H1 (cell line): ENCODE measurements around the gene SPG7. TPM values are rescaled to one million over a fixed set of nuclear protein-coding genes. Genes with fewer than 3 reads are reported as not detected.

Experiments used
- CTCF ChIA-PET: fragments of 300-600 bp; sonication (Branson Sonifier 250); formaldehyde crosslinking; loops from one replicate; lab custom pipeline; 2021; ENCODE audit not compliant: partially characterized antibody; lab: Charles Lee
- POLR2A ChIA-PET: fragments of 300-600 bp; sonication (Branson Sonifier 250); formaldehyde crosslinking; loops from one replicate; lab custom pipeline; 2021; ENCODE audit warnings: inconsistent platforms; ENCODE audit not compliant: partially characterized antibody; lab: Charles Lee
- DNase-seq, 2 experiments: peaks; one replicate each; pipeline versions ENCODE4 v3.0.0 to v3.0.0-alpha.2; 2010 to 2022; ENCODE audit warnings: low spot score in 2 of 2, low read depth in 1 of 2, mixed read lengths in 1 of 2
- FAIRE-seq: peaks from 2 replicates; lab custom pipeline; 2011; peaks lifted over from hg19 to GRCh38; lab: Jason Lieb, UNC
- H2AFZ ChIP-seq: 2 replicates; pipeline ENCODE4 v1.8.1; 2012; ENCODE audit warnings: low read length, inconsistent platforms
- H2AK5ac ChIP-seq: 2 replicates; pipeline ENCODE4 v1.6.1; 2013; ENCODE audit warnings: low read depth, low read length
- H2BK120ac ChIP-seq: replicated peaks from 2 replicates; pipeline ENCODE3; 2013; ENCODE audit warnings: low read depth, low read length, inconsistent platforms
- H2BK12ac ChIP-seq: 2 replicates; pipeline ENCODE4 v1.6.1; 2013; ENCODE audit warnings: low read depth, low read length
- H2BK15ac ChIP-seq: 2 replicates; pipeline ENCODE4 v1.6.1; 2013; ENCODE audit warnings: low read length
- H2BK20ac ChIP-seq: 2 replicates; pipeline ENCODE4 v1.6.1; 2013; ENCODE audit warnings: low read length
- H2BK5ac ChIP-seq: 2 replicates; pipeline ENCODE4 v1.6.1; 2013; ENCODE audit warnings: low read depth, low read length
- H3K14ac ChIP-seq: 2 replicates; pipeline ENCODE4 v1.6.1; 2013; ENCODE audit warnings: inconsistent platforms; ENCODE audit not compliant: insufficient read length
- H3K18ac ChIP-seq: 2 replicates; pipeline ENCODE4 v1.6.1; 2013; ENCODE audit warnings: low read length; ENCODE audit errors: extremely low read depth
- H3K23ac ChIP-seq: 2 replicates; pipeline ENCODE4 v1.6.1; 2013; ENCODE audit warnings: inconsistent platforms; ENCODE audit not compliant: insufficient read length
- H3K23me2 ChIP-seq: 2 replicates; pipeline ENCODE4 v1.6.1; 2013; ENCODE audit warnings: low read depth, low read length
- H3K27ac ChIP-seq: 2 replicates; pipeline ENCODE4 v1.6.1; 2011; ENCODE audit warnings: low read depth, low read length, inconsistent platforms
- H3K27me3 ChIP-seq, 4 experiments: replicated peaks in 1 of 4; 1 replicate in 1 of 4; 2 replicates in 3 of 4; pipeline versions ENCODE4 v1.6.1 to v1.8.1; 2011 to 2013; ENCODE audit warnings: low read length in 3 of 4, mild to moderate bottlenecking in 3 of 4, inconsistent platforms in 2 of 4, mixed read lengths in 2 of 4, moderate library complexity in 1 of 4; ENCODE audit not compliant: control insufficient read depth in 3 of 4, insufficient read depth in 3 of 4; ENCODE audit errors: extremely low read depth in 1 of 4
- H3K36me3 ChIP-seq, 4 experiments: 2 replicates each; pipeline versions ENCODE4 v1.6.1 to v1.8.1; 2011 to 2013; ENCODE audit warnings: mild to moderate bottlenecking in 4 of 4, low read length in 3 of 4, moderate library complexity in 2 of 4, control low read depth in 1 of 4, inconsistent platforms in 1 of 4; ENCODE audit not compliant: insufficient read depth in 4 of 4, control insufficient read depth in 2 of 4
- H3K4ac ChIP-seq: replicated peaks from 2 replicates; pipeline ENCODE3; 2013; ENCODE audit warnings: low read length, low read depth, mixed read lengths, inconsistent platforms; ENCODE audit not compliant: insufficient read length
- H3K4me1 ChIP-seq, 4 experiments: replicated peaks in 1 of 4; 1 replicate in 1 of 4; 2 replicates in 3 of 4; pipeline versions ENCODE4 v1.6.1 to v1.8.1; 2011 to 2013; ENCODE audit warnings: low read length in 3 of 4, inconsistent platforms in 2 of 4, mixed read lengths in 1 of 4; ENCODE audit not compliant: insufficient read depth in 4 of 4, control insufficient read depth in 3 of 4
- H3K4me2 ChIP-seq, 2 experiments: 2 replicates each; pipeline versions ENCODE4 v1.6.1 to v1.8.1; 2011 to 2013; ENCODE audit warnings: low read depth in 2 of 2, low read length in 2 of 2, control low read depth in 1 of 2, inconsistent platforms in 1 of 2, mild to moderate bottlenecking in 1 of 2; ENCODE audit not compliant: insufficient read depth in 1 of 2
- H3K4me3 ChIP-seq, 4 experiments: fragments of 200-600, 300-600 bp in 1 of 4; sonication (generic), shearing (Covaris generic), sonication (Bioruptor Twin) in 1 of 4; 2 replicates each; pipeline versions ENCODE4 v1.5.1 to v1.8.1; 2011 to 2016; ENCODE audit warnings: low read length in 4 of 4, low read depth in 3 of 4, control low read depth in 2 of 4, inconsistent platforms in 2 of 4, mild to moderate bottlenecking in 2 of 4, mixed read lengths in 1 of 4, moderate library complexity in 1 of 4; ENCODE audit not compliant: insufficient read depth in 2 of 4; ENCODE audit errors: extremely low read depth in 1 of 4
- H3K56ac ChIP-seq: replicated peaks from 2 replicates; pipeline ENCODE3; 2013; ENCODE audit warnings: low read depth, mild to moderate bottlenecking, mixed read lengths, low read length, inconsistent platforms; ENCODE audit not compliant: insufficient read length
- H3K79me1 ChIP-seq: 2 replicates; pipeline ENCODE4 v1.6.1; 2013; ENCODE audit warnings: low read depth, low read length, control low read depth
- H3K79me2 ChIP-seq, 2 experiments: 2 replicates each; pipeline versions ENCODE4 v1.6.1 to v1.8.1; 2012 to 2013; ENCODE audit warnings: low read length in 2 of 2, mild to moderate bottlenecking in 2 of 2, inconsistent platforms in 1 of 2; ENCODE audit not compliant: insufficient read depth in 2 of 2, control insufficient read depth in 1 of 2
- H3K9ac ChIP-seq, 4 experiments: replicated peaks in 1 of 4; 1 replicate in 1 of 4; 2 replicates in 3 of 4; pipeline versions ENCODE4 v1.6.1 to v1.8.1; 2011 to 2013; ENCODE audit warnings: low read depth in 3 of 4, low read length in 3 of 4, control low read depth in 2 of 4, mild to moderate bottlenecking in 2 of 4, moderate library complexity in 2 of 4, inconsistent platforms in 1 of 4; ENCODE audit errors: extremely low read depth in 1 of 4
- H3K9me3 ChIP-seq, 2 experiments: 2 replicates each; pipeline versions ENCODE4 v1.6.1 to v1.8.1; 2012 to 2013; ENCODE audit warnings: mild to moderate bottlenecking in 2 of 2, moderate library complexity in 2 of 2, control low read depth in 1 of 2, inconsistent platforms in 1 of 2, low read depth in 1 of 2, low read length in 1 of 2, mixed read lengths in 1 of 2; ENCODE audit not compliant: insufficient read depth in 2 of 2
- H4K20me1 ChIP-seq, 2 experiments: replicated peaks in 1 of 2; 2 replicates each; pipeline versions ENCODE3 to v1.8.1; 2011 to 2013; ENCODE audit warnings: inconsistent platforms in 2 of 2, low read length in 2 of 2, mild to moderate bottlenecking in 1 of 2; ENCODE audit not compliant: insufficient read depth in 2 of 2, control insufficient read depth in 1 of 2
- H4K5ac ChIP-seq: 2 replicates; pipeline ENCODE4 v1.6.1; 2013; ENCODE audit warnings: low read length, low read depth, mixed read lengths, inconsistent platforms; ENCODE audit not compliant: insufficient read length
- H4K8ac ChIP-seq: 2 replicates; pipeline ENCODE4 v1.8.0; 2013; ENCODE audit warnings: mild to moderate bottlenecking, moderate library complexity, low read length, inconsistent platforms; ENCODE audit not compliant: insufficient read depth; ENCODE audit errors: extremely low read depth
- H4K91ac ChIP-seq: replicated peaks from 2 replicates; pipeline ENCODE3; 2013; ENCODE audit warnings: low read length, mixed read lengths, inconsistent platforms; ENCODE audit not compliant: insufficient read length
- BCL11A ChIP-seq, 2 experiments: IDR thresholded peaks; one replicate each; pipeline ENCODE4 v1.6.1; 2011; ENCODE audit warnings: low read depth in 2 of 2, low read length in 2 of 2, mild to moderate bottlenecking in 2 of 2
- CREB1 ChIP-seq: IDR thresholded peaks from 2 replicates; pipeline ENCODE4 v1.6.1; 2012; ENCODE audit warnings: inconsistent platforms
- CTCF ChIP-seq, 3 experiments: IDR thresholded peaks; 1 replicate in 2 of 3; 2 replicates in 1 of 3; pipeline versions ENCODE4 v1.5.1 to v1.6.1; 2011; ENCODE audit warnings: low read length in 3 of 3, mild to moderate bottlenecking in 3 of 3, inconsistent platforms in 2 of 3, low read depth in 1 of 3, moderate library complexity in 1 of 3; ENCODE audit not compliant: insufficient read depth in 1 of 3; ENCODE audit errors: control extremely low read depth in 1 of 3
- HDAC6 ChIP-seq: IDR thresholded peaks from one replicate; pipeline ENCODE4 v1.7.1; 2012; ENCODE audit warnings: low read depth, mild to moderate bottlenecking, inconsistent platforms, low read length, moderate library complexity
- MAX ChIP-seq: IDR thresholded peaks from 2 replicates; pipeline ENCODE4 v1.6.1; 2012; ENCODE audit warnings: inconsistent platforms
- POLR2A ChIP-seq, 2 experiments: IDR thresholded peaks; 1 replicate in 1 of 2; 2 replicates in 1 of 2; pipeline ENCODE4 v1.6.1; 2011; ENCODE audit warnings: low read depth in 2 of 2, low read length in 2 of 2, mild to moderate bottlenecking in 2 of 2; ENCODE audit errors: control extremely low read depth in 1 of 2
- SAP30 ChIP-seq: fragments of 300-600 bp; sonication (generic); IDR thresholded peaks from 2 replicates; pipeline ENCODE4 v1.7.1; 2012; ENCODE audit warnings: low read length, moderate library complexity, mild to moderate bottlenecking, inconsistent platforms; ENCODE audit not compliant: insufficient read depth, insufficient replicate concordance
- SP1 ChIP-seq: IDR thresholded peaks from 2 replicates; pipeline ENCODE4 v1.6.1; 2011; ENCODE audit warnings: low read depth, low read length
- SUZ12 ChIP-seq: fragments of 200-600 bp; sonication (generic); IDR thresholded peaks from 2 replicates; pipeline ENCODE4 v1.6.1; 2012; ENCODE audit warnings: mild to moderate bottlenecking, inconsistent platforms, low read length, moderate library complexity, mixed read lengths
- WGBS, 2 experiments: shearing (Covaris generic) in 1 of 2; methylation state at CpG; one replicate each; pipeline versions ENCODE4 v1.1.6 to v1.1.7; 2013 to 2015; ENCODE audit warnings: low lambda C conversion rate in 2 of 2, mixed read lengths in 2 of 2, inconsistent platforms in 1 of 2, low coverage in 1 of 2, missing lambda C conversion rate in 1 of 2; ENCODE audit not compliant: insufficient replicate concordance in 2 of 2, insufficient coverage in 1 of 2, insufficient read length in 1 of 2; ENCODE audit errors: extremely low coverage in 1 of 2, missing lambda C conversion rate in 1 of 2; 5-methylcytosine and 5-hydroxymethylcytosine counted together
- polyA plus RNA-seq, 7 experiments: library from polyadenylated mRNA; depleted of rRNA in 3 of 7; stranded (reverse) in 5 of 7; unstranded in 2 of 7; fragments of >200 nt in 5 of 7; fragments of 200-250 nt in 2 of 7; gene quantifications; 1 replicate in 5 of 7; 2 replicates in 1 of 7; 4 replicates in 1 of 7; pipeline versions ENCODE4 v1.2.1 to v1.2.3, GENCODE V29; 2011 to 2013; ENCODE audit warnings: missing spikeins in 2 of 7, mixed read lengths in 2 of 7
- total RNA-seq: library from RNA; stranded (reverse); fragmentation: NEBNext Ultra II Directional; extraction: Animal tissue kit (Norgen Biotek cat#: 25700); gene quantifications from 2 replicates; pipeline ENCODE4 v1.2.1, GENCODE V29; 2021

The SPG7 gene
- total and polyA plus RNA-seq, 2 of the 8 experiments (the other 6 are each of a cell fraction or from before 2014, with no cell fraction given) = 72.1 to 113 TPM

- Histone ChIP-seq H3K56ac (no peak overlapping the region), H3K4ac (peak overlapping the region; percentile 79), H3K79me2 (peaks cover 44 to 64% of the 10 kb centered on the region in 2 experiments), H2AFZ (no peak overlapping the region), H3K79me1 (peaks cover 3% of the 10 kb centered on the region; the same call in 1 of the 2 replicates), H2BK12ac (no peak overlapping the region; the same call in 1 of the 2 replicates), H3K27ac (peak overlapping the region; percentile 72), H3K27me3 (no peaks in the 10 kb centered on the region), H2BK5ac (peak overlapping the region; percentile 57; the same call in 1 of the 2 replicates), H2AK5ac (no peak overlapping the region), H3K9ac (peak overlapping the region; percentile 77 to 93 (median 84)), H3K23me2 (peaks cover 10% of the 10 kb centered on the region), H3K36me3 (no peaks in the 10 kb centered on the region), H3K9me3 (no peaks in the 10 kb centered on the region), H4K91ac (no peak overlapping the region), H2BK120ac (no peak overlapping the region), H3K14ac (no peak overlapping the region), H4K20me1 (peaks cover 26 to 27% of the 10 kb centered on the region in 2 experiments), H3K18ac (peak overlapping the region; percentile 81), H3K4me3 (peak overlapping the region; percentile 70 to 91 (median 80)), H3K23ac (no peak overlapping the region), H4K8ac (peak overlapping the region; percentile 66; the same call in 1 of the 2 replicates), H4K5ac (no peak overlapping the region), H3K4me1 (peaks cover 8 to 25% (median 13%) of the 10 kb centered on the region in 4 experiments), H2BK15ac (no peak overlapping the region), H2BK20ac (no peak overlapping the region), H3K4me2 (peak overlapping the region; percentile 70 to 79)
- FAIRE-seq (no peak), DNase-seq (peak; percentile 59 to 76)
- CTCF ChIA-PET = no interaction called here
- POLR2A ChIA-PET = interaction anchor here (0.6 to 5.6 kb wide), 42 partner anchors 10 to 241 kb away, joined by 3 to 56 read pairs (median 4); partner anchors contain the start of gene SPG7
- WGBS, 2 experiments = 1% methylated on average over 27 of the region's 71 CpGs; no CpG with 5 or more reads in 1 of the 2 experiments
- TF ChIP-seq POLR2A (IDR thresholded peaks at IDR 0.05; ENCODE audit: control extremely low read depth in 1 of 2, low read depth in 2 of 2, low read length in 2 of 2) (peak; percentile 46 to 65; a peak in 2 of 3 replicates), HDAC6 (no peak), SUZ12 (no peak), SP1 (0 out of 2 replicates have a peak, but pooled peaks have one; percentile 31), MAX (peak; percentile 63), CTCF (IDR thresholded peaks at IDR 0.05; ENCODE audit: control extremely low read depth in 1 of 3, insufficient read depth in 1 of 3, low read depth in 1 of 3, low read length in 3 of 3) (peak; percentile 0 to 39 (median 31)), SAP30 (no peak), CREB1 (peak; percentile 28; the same call in 1 of the 2 replicates), BCL11A (IDR thresholded peaks at IDR 0.05; ENCODE audit: low read depth in 2 of 2, low read length in 2 of 2) (no peak)
These were observed 18.9 kb upstream of the SPG7 start for GRCh38 chr16:89489040-89489897.
